HepG2 (cell line): ENCODE data around the gene FRMD3.

Experiments
- MZF1 ChIP-seq: sonication (generic); formaldehyde crosslinking; IDR thresholded peaks from 2 replicates; pipeline ENCODE4 v1.8.1; 2023; ENCODE audit warnings: mild to moderate bottlenecking, missing genetic modification reagents, borderline replicate concordance
- NKX3-1 ChIP-seq: sonication (generic); formaldehyde crosslinking; IDR thresholded peaks from 2 replicates; pipeline ENCODE4 v1.5.0; 2020; ENCODE audit warnings: missing genetic modification reagents
- TAF1 ChIP-seq: sonication (generic); formaldehyde crosslinking; IDR thresholded peaks from 2 replicates; pipeline ENCODE4 v1.4.0; 2020; ENCODE audit warnings: missing genetic modification reagents
- TFAP4 ChIP-seq: sonication (generic); IDR thresholded peaks from 2 replicates; pipeline ENCODE4 v1.6.1; 2016; ENCODE audit warnings: low read depth, borderline replicate concordance
- ZNF639 ChIP-seq: conservative IDR thresholded peaks from 2 replicates; pipeline ENCODE4 v1.6.1; 2018; ENCODE audit warnings: missing genetic modification reagents

GRCh38 chr9:83454076-83454475 is 84.1 kb downstream of the FRMD3 start:
- no peak for TF ChIP-seq MZF1
- no peak for TF ChIP-seq TFAP4
- TF ChIP-seq ZNF639, result no peak
- no peak for TF ChIP-seq TAF1 (CRISPR knock-in tag)
- TF ChIP-seq NKX3-1 (CRISPR knock-in tag), result no peak
